Measurements from ENCODE around the gene KCTD13. TPM values are rescaled to one million over a fixed set of nuclear protein-coding genes. Genes with fewer than 3 reads are reported as not detected.
"Not testable (repeated sequence)": the region's sequence is repeated elsewhere in the genome, so short reads cannot be mapped to it uniquely, and the experiment has no call there.

The KCTD13 gene
- total and polyA plus RNA-seq, 2 of the 8 experiments (the other 6 are each of a cell fraction or from before 2014, with no cell fraction given), result 9.2 to 10.8 TPM

- not testable (repeated sequence) for H2BK20ac ChIP-seq (ENCODE audit: low read length); H3K4ac ChIP-seq (replicated peaks; ENCODE audit: insufficient read length, low read depth, low read length); H3K27ac ChIP-seq (ENCODE audit: low read depth, low read length); H3K23ac ChIP-seq (ENCODE audit: insufficient read length); H2BK120ac ChIP-seq (replicated peaks; ENCODE audit: low read depth, low read length); H2BK15ac ChIP-seq (ENCODE audit: low read length); H3K4me3 ChIP-seq (ENCODE audit: extremely low read depth in 1 of 4, insufficient read depth in 2 of 4, low read depth in 3 of 4, low read length in 4 of 4); H3K4me1 ChIP-seq (replicated peaks in 1 of 4; ENCODE audit: control insufficient read depth in 3 of 4, insufficient read depth in 4 of 4, low read length in 3 of 4); H3K23me2 ChIP-seq (ENCODE audit: low read depth, low read length); H3K4me2 ChIP-seq (ENCODE audit: insufficient read depth in 1 of 2, low read depth in 2 of 2, low read length in 2 of 2); H3K9ac ChIP-seq (replicated peaks in 1 of 4; ENCODE audit: extremely low read depth in 1 of 4, low read depth in 3 of 4, low read length in 3 of 4); DNase-seq (ENCODE audit: low read depth in 1 of 2, low spot score in 2 of 2); H4K5ac ChIP-seq (ENCODE audit: insufficient read length, low read depth, low read length); H3K56ac ChIP-seq (replicated peaks; ENCODE audit: insufficient read length, low read depth, low read length); H3K79me2 ChIP-seq (ENCODE audit: control insufficient read depth in 1 of 2, insufficient read depth in 2 of 2, low read length in 2 of 2); FAIRE-seq; H4K20me1 ChIP-seq (replicated peaks in 1 of 2; ENCODE audit: control insufficient read depth in 1 of 2, insufficient read depth in 2 of 2, low read length in 2 of 2); H3K9me3 ChIP-seq (ENCODE audit: insufficient read depth in 2 of 2, low read depth in 1 of 2, low read length in 1 of 2); H4K91ac ChIP-seq (replicated peaks; ENCODE audit: insufficient read length, low read length); H3K18ac ChIP-seq (ENCODE audit: extremely low read depth, low read length); H3K14ac ChIP-seq (ENCODE audit: insufficient read length); H3K36me3 ChIP-seq (ENCODE audit: control insufficient read depth in 2 of 4, insufficient read depth in 4 of 4, low read length in 3 of 4); H4K8ac ChIP-seq (ENCODE audit: extremely low read depth, insufficient read depth, low read length); H3K27me3 ChIP-seq (replicated peaks in 1 of 4; ENCODE audit: control insufficient read depth in 3 of 4, extremely low read depth in 1 of 4, insufficient read depth in 3 of 4, low read length in 3 of 4); H2AK5ac ChIP-seq (ENCODE audit: low read depth, low read length); H3K79me1 ChIP-seq (ENCODE audit: low read depth, low read length); H2AFZ ChIP-seq (ENCODE audit: low read length); H2BK12ac ChIP-seq (ENCODE audit: low read depth, low read length); H2BK5ac ChIP-seq (ENCODE audit: low read depth, low read length)
- POLR2A ChIA-PET (ENCODE audit: partially characterized antibody), result interaction anchor here (0.6 to 1.3 kb wide), 4 partner anchors 9 to 152 kb away, joined by 3 to 4 read pairs (median 4); no protein-coding TSS in a partner anchor
- 92% methylated on average over 8 of the region's 8 CpGs; no CpG with 5 or more reads in 1 of the 2 experiments for WGBS, 2 experiments (ENCODE audit: extremely low coverage in 1 of 2, insufficient coverage in 1 of 2, insufficient read length in 1 of 2, insufficient replicate concordance in 2 of 2, low coverage in 1 of 2, low lambda C conversion rate in 2 of 2, missing lambda C conversion rate in 1 of 2)
- CTCF ChIA-PET (ENCODE audit: partially characterized antibody), result interaction anchor here (0.6 to 2.4 kb wide), 6 partner anchors 8 to 212 kb away, joined by 3 to 4 read pairs (median 3); partner anchors contain the start of gene TLCD3B
Observed at GRCh38 chr16:29869067-29869466, 57.0 kb downstream of the KCTD13 start.

All from H1 (cell line).